Measurements from ENCODE around the gene ASB2. TPM values are rescaled to one million over a fixed set of nuclear protein-coding genes. Genes with fewer than 3 reads are reported as not detected.

The ASB2 gene
- total RNA-seq, 1 experiment from 2014 or later: not detected

DNA sequence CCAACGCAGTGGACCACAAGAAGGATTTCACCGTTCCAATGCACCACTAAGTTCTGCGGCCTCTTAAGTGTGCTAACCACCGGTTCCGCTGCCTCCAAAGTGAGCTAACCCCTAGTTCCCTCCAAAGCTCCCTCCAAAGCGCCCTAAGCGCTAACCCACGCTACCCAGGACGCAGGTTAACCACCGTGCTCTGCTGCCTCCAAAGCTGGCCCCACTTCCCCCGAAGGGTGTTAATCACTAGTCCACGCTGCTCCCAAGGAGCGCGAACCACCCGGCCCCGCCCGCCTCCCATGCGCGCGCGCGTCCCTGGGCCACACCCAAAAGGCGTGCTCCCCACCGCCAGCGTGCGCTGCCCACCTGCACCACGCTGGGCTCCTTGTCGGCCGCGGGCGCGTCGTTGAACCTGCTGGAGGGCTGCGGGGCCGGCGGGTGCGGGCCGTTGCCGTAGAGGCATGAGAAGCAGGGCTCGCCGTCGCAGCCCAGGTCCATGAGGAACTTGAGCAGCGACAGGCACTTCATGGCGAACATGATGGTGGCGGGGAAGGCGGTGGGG lies 37.5 kb downstream of the ASB2 start:
- Histone ChIP-seq H3K9me3 (ENCODE audit: control insufficient read depth in 1 of 2, insufficient read depth in 1 of 2, low read depth in 1 of 2, low read length in 2 of 2) (no peaks in the 10 kb centered on the region), H3K9me2 (ENCODE audit: insufficient read depth) (no peaks in the 10 kb centered on the region), H3K4me3 (replicated peaks in 1 of 2; ENCODE audit: low read depth in 1 of 2, low read length in 2 of 2) (no peak overlapping the region), H3K4me2 (ENCODE audit: low read length) (no peak overlapping the region), H4K20me1 (ENCODE audit: insufficient read depth) (no peaks in the 10 kb centered on the region), H3K36me3 (ENCODE audit: control insufficient read depth in 1 of 2, insufficient read depth in 2 of 2, low read length in 2 of 2) (no peaks in the 10 kb centered on the region), H3K4me1 (ENCODE audit: control insufficient read depth in 1 of 2, insufficient read depth in 2 of 2, low read length in 2 of 2) (peaks cover 19 to 46% of the 10 kb centered on the region in 2 experiments), H3K9ac (ENCODE audit: low read length) (no peak overlapping the region), H3K27ac (ENCODE audit: low read depth, low read length) (no peak overlapping the region), H3K27me3 (ENCODE audit: insufficient read depth, low read length) (no peaks in the 10 kb centered on the region), H2AFZ (ENCODE audit: low read depth, low read length, poor library complexity, severe bottlenecking) (no peak overlapping the region), H3K79me2 (ENCODE audit: insufficient read depth, low read length) (no peaks in the 10 kb centered on the region)
- no peak for DNase-seq (ENCODE audit: low read depth, low spot score)
- POLR2A ChIA-PET: no interaction called here
- intact Hi-C loops (cut with micrococcal nuclease): loop anchor here (1.0 kb wide), 3 partner anchors 31 to 241 kb away; no protein-coding TSS in a partner anchor
- BruUV-seq (replicated peaks): no TSS peak
- CTCF ChIA-PET: interaction anchor here (1.1 to 9.4 kb wide), 15 partner anchors 12 to 294 kb away, joined by 3 to 121 read pairs (median 6); partner anchors contain the start of genes CCDC197, FAM181A and OTUB2
- TF ChIP-seq RAD21 (IDR thresholded peaks at IDR 0.05; ENCODE audit: low read depth) (no peak), EZH2 (IDR thresholded peaks at IDR 0.05) (no peak), JUND (IDR thresholded peaks at IDR 0.05) (no peak), POLR2A (IDR thresholded peaks at IDR 0.05; ENCODE audit: borderline replicate concordance, extremely low read depth, insufficient read depth, insufficient read length) (no peak), ZFX (IDR thresholded peaks at IDR 0.05) (no peak), CBX3 (IDR thresholded peaks at IDR 0.05; ENCODE audit: low read depth) (no peak), SRF (IDR thresholded peaks at IDR 0.05; ENCODE audit: low read depth) (no peak), EZH2phosphoT487 (IDR thresholded peaks at IDR 0.05; ENCODE audit: borderline replicate concordance) (no peak), ZNF274 (IDR thresholded peaks at IDR 0.05; ENCODE audit: low read depth, low read length) (no peak), POLR2AphosphoS5 (IDR thresholded peaks at IDR 0.05; ENCODE audit: low read depth, low read length) (no peak), ELF1 (IDR thresholded peaks at IDR 0.05; ENCODE audit: borderline replicate concordance, low read depth) (no peak), EGR1 (IDR thresholded peaks at IDR 0.05; ENCODE audit: low read depth) (no peak), SIN3A (IDR thresholded peaks at IDR 0.05; ENCODE audit: low read depth) (no peak), TCF7L2 (IDR thresholded peaks at IDR 0.05; ENCODE audit: borderline replicate concordance, extremely low read depth, insufficient read depth, insufficient read length) (no peak), SP1 (IDR thresholded peaks at IDR 0.05; ENCODE audit: low read depth) (no peak), YY1 (IDR thresholded peaks at IDR 0.05; ENCODE audit: extremely low read depth, insufficient replicate concordance, low read depth, low read length) (no peak)
- TF ChIP-seq, protein P1, sequence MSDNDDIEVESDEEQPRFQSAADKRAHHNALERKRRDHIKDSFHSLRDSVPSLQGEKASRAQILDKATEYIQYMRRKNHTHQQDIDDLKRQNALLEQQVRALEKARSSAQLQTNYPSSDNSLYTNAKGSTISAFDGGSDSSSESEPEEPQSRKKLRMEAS (IDR thresholded peaks at IDR 0.05): no peak
- TF ChIP-seq, protein P2, sequence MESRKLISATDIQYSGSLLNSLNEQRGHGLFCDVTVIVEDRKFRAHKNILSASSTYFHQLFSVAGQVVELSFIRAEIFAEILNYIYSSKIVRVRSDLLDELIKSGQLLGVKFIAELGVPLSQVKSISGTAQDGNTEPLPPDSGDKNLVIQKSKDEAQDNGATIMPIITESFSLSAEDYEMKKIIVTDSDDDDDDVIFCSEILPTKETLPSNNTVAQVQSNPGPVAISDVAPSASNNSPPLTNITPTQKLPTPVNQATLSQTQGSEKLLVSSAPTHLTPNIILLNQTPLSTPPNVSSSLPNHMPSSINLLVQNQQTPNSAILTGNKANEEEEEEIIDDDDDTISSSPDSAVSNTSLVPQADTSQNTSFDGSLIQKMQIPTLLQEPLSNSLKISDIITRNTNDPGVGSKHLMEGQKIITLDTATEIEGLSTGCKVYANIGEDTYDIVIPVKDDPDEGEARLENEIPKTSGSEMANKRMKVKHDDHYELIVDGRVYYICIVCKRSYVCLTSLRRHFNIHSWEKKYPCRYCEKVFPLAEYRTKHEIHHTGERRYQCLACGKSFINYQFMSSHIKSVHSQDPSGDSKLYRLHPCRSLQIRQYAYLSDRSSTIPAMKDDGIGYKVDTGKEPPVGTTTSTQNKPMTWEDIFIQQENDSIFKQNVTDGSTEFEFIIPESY (IDR thresholded peaks at IDR 0.05; ENCODE audit: extremely low read depth, insufficient replicate concordance, low read length): no peak
- TF ChIP-seq, protein P3, sequence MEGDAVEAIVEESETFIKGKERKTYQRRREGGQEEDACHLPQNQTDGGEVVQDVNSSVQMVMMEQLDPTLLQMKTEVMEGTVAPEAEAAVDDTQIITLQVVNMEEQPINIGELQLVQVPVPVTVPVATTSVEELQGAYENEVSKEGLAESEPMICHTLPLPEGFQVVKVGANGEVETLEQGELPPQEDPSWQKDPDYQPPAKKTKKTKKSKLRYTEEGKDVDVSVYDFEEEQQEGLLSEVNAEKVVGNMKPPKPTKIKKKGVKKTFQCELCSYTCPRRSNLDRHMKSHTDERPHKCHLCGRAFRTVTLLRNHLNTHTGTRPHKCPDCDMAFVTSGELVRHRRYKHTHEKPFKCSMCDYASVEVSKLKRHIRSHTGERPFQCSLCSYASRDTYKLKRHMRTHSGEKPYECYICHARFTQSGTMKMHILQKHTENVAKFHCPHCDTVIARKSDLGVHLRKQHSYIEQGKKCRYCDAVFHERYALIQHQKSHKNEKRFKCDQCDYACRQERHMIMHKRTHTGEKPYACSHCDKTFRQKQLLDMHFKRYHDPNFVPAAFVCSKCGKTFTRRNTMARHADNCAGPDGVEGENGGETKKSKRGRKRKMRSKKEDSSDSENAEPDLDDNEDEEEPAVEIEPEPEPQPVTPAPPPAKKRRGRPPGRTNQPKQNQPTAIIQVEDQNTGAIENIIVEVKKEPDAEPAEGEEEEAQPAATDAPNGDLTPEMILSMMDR (IDR thresholded peaks at IDR 0.05 in 2 of 3, conservative IDR thresholded peaks at IDR 0.05 in 1 of 3; ENCODE audit: borderline replicate concordance in 1 of 3, insufficient read depth in 1 of 3, low read depth in 2 of 3, low read length in 2 of 3): no peak
- no peak for ATAC-seq
- RAD21 ChIA-PET (ENCODE audit: low non-redundant PET in 1 of 2, low total read pairs in 2 of 2, uncharacterized antibody in 2 of 2, unreplicated experiment in 2 of 2): interaction anchor here (1.1 to 1.3 kb wide), 3 partner anchors 32 to 66 kb away, joined by 3 to 21 read pairs (median 17); no protein-coding TSS in a partner anchor

Measured in HCT116 (cell line).